Panc1 (cell line): ENCODE data around the gene DCAF15. TPM values are rescaled to one million over a fixed set of nuclear protein-coding genes. Genes with fewer than 3 reads are reported as not detected.

Experiments
- ATAC-seq: fragments of 200-7000 bp; cut with Tn5 transposase; 2 replicates; pipeline ENCODE4 v1.9.1; 2020; ENCODE audit warnings: mild to moderate bottlenecking, moderate library complexity
- BruUV-seq: library from RNA; stranded (reverse); fragments of 400-500 nt; replicated peaks from 2 replicates; lab custom pipeline; 2021; lab: Mats Ljungman, UMichigan
- CTCF ChIA-PET: fragments of 300-600 bp; sonication (Branson Sonifier 250); formaldehyde crosslinking; loops from one replicate; lab custom pipeline; 2022; ENCODE audit warnings: antibody characterized with exemption; lab: Charles Lee
- POLR2A ChIA-PET: fragments of 300-600 bp; sonication (Branson Sonifier 250); formaldehyde crosslinking; loops from one replicate; lab custom pipeline; 2022; ENCODE audit warnings: antibody characterized with exemption; lab: Charles Lee
- DNase-seq: peaks from one replicate; pipeline ENCODE4 v3.0.0-alpha.2; 2010; ENCODE audit warnings: low read depth, low spot score
- H3K27ac ChIP-seq: 2 replicates; pipeline ENCODE4 v1.5.1; 2011; ENCODE audit warnings: mild to moderate bottlenecking, low read length, inconsistent platforms
- H3K27me3 ChIP-seq: fragments of 200-500 bp; sonication (Bioruptor generic); 2 replicates; pipeline ENCODE4 v1.6.0; 2014; ENCODE audit warnings: low read length, inconsistent platforms; ENCODE audit not compliant: control insufficient read depth, insufficient read depth
- H3K36me3 ChIP-seq: fragments of 200-500 bp; sonication (Bioruptor generic); 2 replicates; pipeline ENCODE4 v1.5.1; 2014; ENCODE audit warnings: inconsistent platforms, mild to moderate bottlenecking, low read length, moderate library complexity; ENCODE audit not compliant: control insufficient read depth, insufficient read depth
- H3K4me1 ChIP-seq: 2 replicates; pipeline ENCODE4 v1.5.1; 2011; ENCODE audit warnings: inconsistent platforms, mild to moderate bottlenecking, low read length, moderate library complexity; ENCODE audit not compliant: control insufficient read depth, insufficient read depth
- H3K4me3 ChIP-seq, 2 experiments: 2 replicates each; pipeline ENCODE4 v1.5.1; 2011 to 2012; ENCODE audit warnings: low read depth in 2 of 2, low read length in 2 of 2, mild to moderate bottlenecking in 2 of 2, inconsistent platforms in 1 of 2, moderate library complexity in 1 of 2
- H3K9me3 ChIP-seq: fragments of 200-500 bp; sonication (Bioruptor generic); 2 replicates; pipeline ENCODE4 v1.5.1; 2014; ENCODE audit warnings: low read depth, mild to moderate bottlenecking, inconsistent platforms, low read length, moderate library complexity; ENCODE audit not compliant: control insufficient read depth, insufficient read depth
- POLR2AphosphoS5 ChIP-seq: IDR thresholded peaks from 2 replicates; pipeline ENCODE4 v1.6.1; 2012; ENCODE audit warnings: mild to moderate bottlenecking, low read depth, low read length, moderate library complexity
- SIN3A ChIP-seq: IDR thresholded peaks from 2 replicates; pipeline ENCODE4 v1.6.1; 2012; ENCODE audit warnings: low read depth, mild to moderate bottlenecking, low read length, moderate library complexity, borderline replicate concordance; ENCODE audit not compliant: insufficient read depth
- TCF7L2 ChIP-seq: IDR thresholded peaks from 2 replicates; pipeline ENCODE4 v1.6.1; 2011; ENCODE audit warnings: mild to moderate bottlenecking, low read depth, low read length, inconsistent platforms
- in situ Hi-C: cut with HindIII; loops from 2 replicates; pipeline ENCODE4 v1.10.0; 2016; ENCODE audit warnings: low sequenced_read_pairs, low pct_unique_long_range_greater_than_20kb
- intact Hi-C: fragments of 100-400 bp; cut with micrococcal nuclease; formaldehyde crosslinking; loops from one replicate; pipeline ENCODE4 v1.10.0; 2022; ENCODE audit not compliant: unreplicated experiment
- total RNA-seq: library from RNA; stranded (reverse); gene quantifications from one replicate; pipeline ENCODE4 v1.2.1, GENCODE V29; 2021; ENCODE audit not compliant: unreplicated experiment
- TF ChIP-seq, protein P1 (sequence below): fragments of 450-650 bp; IDR thresholded peaks from 2 replicates; pipeline ENCODE4 v1.5.1; 2017; ENCODE audit warnings: mild to moderate bottlenecking
- TF ChIP-seq, protein P2 (sequence below), 2 experiments: IDR thresholded peaks; 2 replicates each; pipeline ENCODE4 v1.6.1; 2011 to 2012; ENCODE audit warnings: low read depth in 2 of 2, control low read depth in 1 of 2, low read length in 1 of 2, mild to moderate bottlenecking in 1 of 2, moderate library complexity in 1 of 2; ENCODE audit not compliant: insufficient read depth in 1 of 2

DCAF15 gene
- total RNA-seq, 1 experiment from 2014 or later: 38.8 TPM

DNA sequence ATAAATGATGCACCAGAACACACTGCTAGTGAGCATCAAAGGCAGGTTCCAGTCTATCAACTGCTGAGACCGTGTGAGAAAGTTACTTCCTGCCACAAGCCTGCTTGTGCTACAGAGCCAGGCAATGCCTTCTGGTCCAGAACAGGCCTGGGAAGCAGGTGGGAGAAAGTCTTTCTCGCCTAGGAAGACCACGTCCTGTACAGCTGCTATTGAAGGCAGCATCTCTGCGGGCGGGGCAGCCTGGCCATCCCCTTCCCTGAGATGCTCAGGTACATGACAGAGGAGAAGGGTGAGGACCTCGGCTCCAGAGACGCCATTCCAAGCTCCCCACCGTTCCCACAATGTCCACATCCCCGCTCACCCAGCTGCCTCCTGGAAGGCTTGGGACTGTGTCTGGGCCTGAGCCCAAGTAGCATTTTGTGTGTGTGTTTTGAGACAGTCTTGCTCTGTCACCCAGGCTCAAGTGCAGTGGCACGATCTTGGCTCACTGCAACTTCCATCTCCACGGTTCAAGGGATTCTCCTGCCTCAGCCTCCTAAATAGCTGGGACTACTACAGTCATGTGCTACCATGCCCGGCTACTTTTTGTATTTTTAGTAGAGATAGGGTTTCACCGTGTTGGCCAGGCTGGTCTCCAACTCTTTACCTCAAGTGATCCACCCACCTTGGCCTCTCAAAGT is 50.4 kb downstream of the DCAF15 start:
- ChIA-PET CTCF (no interaction called here), POLR2A (interaction anchor here (0.6 kb wide), 2 partner anchors 121 to 124 kb away, joined by 5 to 25 read pairs; no protein-coding TSS in a partner anchor)
- BruUV-seq: no TSS peak
- Histone ChIP-seq H3K4me3 (no peak overlapping the region), H3K4me1 (peaks cover 12% of the 10 kb centered on the region), H3K9me3 (no peaks in the 10 kb centered on the region; the same call in 1 of the 2 replicates), H3K27ac (0 out of 2 replicates have a peak overlapping the region, but pooled peaks have one; percentile 29), H3K27me3 (no peaks in the 10 kb centered on the region), H3K36me3 (no peaks in the 10 kb centered on the region; the same call in 1 of the 2 replicates)
- TF ChIP-seq, protein P1, sequence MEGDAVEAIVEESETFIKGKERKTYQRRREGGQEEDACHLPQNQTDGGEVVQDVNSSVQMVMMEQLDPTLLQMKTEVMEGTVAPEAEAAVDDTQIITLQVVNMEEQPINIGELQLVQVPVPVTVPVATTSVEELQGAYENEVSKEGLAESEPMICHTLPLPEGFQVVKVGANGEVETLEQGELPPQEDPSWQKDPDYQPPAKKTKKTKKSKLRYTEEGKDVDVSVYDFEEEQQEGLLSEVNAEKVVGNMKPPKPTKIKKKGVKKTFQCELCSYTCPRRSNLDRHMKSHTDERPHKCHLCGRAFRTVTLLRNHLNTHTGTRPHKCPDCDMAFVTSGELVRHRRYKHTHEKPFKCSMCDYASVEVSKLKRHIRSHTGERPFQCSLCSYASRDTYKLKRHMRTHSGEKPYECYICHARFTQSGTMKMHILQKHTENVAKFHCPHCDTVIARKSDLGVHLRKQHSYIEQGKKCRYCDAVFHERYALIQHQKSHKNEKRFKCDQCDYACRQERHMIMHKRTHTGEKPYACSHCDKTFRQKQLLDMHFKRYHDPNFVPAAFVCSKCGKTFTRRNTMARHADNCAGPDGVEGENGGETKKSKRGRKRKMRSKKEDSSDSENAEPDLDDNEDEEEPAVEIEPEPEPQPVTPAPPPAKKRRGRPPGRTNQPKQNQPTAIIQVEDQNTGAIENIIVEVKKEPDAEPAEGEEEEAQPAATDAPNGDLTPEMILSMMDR: no peak
- TF ChIP-seq, protein P2, sequence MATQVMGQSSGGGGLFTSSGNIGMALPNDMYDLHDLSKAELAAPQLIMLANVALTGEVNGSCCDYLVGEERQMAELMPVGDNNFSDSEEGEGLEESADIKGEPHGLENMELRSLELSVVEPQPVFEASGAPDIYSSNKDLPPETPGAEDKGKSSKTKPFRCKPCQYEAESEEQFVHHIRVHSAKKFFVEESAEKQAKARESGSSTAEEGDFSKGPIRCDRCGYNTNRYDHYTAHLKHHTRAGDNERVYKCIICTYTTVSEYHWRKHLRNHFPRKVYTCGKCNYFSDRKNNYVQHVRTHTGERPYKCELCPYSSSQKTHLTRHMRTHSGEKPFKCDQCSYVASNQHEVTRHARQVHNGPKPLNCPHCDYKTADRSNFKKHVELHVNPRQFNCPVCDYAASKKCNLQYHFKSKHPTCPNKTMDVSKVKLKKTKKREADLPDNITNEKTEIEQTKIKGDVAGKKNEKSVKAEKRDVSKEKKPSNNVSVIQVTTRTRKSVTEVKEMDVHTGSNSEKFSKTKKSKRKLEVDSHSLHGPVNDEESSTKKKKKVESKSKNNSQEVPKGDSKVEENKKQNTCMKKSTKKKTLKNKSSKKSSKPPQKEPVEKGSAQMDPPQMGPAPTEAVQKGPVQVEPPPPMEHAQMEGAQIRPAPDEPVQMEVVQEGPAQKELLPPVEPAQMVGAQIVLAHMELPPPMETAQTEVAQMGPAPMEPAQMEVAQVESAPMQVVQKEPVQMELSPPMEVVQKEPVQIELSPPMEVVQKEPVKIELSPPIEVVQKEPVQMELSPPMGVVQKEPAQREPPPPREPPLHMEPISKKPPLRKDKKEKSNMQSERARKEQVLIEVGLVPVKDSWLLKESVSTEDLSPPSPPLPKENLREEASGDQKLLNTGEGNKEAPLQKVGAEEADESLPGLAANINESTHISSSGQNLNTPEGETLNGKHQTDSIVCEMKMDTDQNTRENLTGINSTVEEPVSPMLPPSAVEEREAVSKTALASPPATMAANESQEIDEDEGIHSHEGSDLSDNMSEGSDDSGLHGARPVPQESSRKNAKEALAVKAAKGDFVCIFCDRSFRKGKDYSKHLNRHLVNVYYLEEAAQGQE (IDR thresholded peaks at IDR 0.05; ENCODE audit: insufficient read depth in 1 of 2, low read depth in 2 of 2, low read length in 1 of 2): no peak
- TF ChIP-seq SIN3A (no peak), POLR2AphosphoS5 (no peak), TCF7L2 (no peak)
- DNase-seq (no peak), ATAC-seq (no peak)
- in situ Hi-C loops: no loop called here
- intact Hi-C loops: no loop called here

DNA sequence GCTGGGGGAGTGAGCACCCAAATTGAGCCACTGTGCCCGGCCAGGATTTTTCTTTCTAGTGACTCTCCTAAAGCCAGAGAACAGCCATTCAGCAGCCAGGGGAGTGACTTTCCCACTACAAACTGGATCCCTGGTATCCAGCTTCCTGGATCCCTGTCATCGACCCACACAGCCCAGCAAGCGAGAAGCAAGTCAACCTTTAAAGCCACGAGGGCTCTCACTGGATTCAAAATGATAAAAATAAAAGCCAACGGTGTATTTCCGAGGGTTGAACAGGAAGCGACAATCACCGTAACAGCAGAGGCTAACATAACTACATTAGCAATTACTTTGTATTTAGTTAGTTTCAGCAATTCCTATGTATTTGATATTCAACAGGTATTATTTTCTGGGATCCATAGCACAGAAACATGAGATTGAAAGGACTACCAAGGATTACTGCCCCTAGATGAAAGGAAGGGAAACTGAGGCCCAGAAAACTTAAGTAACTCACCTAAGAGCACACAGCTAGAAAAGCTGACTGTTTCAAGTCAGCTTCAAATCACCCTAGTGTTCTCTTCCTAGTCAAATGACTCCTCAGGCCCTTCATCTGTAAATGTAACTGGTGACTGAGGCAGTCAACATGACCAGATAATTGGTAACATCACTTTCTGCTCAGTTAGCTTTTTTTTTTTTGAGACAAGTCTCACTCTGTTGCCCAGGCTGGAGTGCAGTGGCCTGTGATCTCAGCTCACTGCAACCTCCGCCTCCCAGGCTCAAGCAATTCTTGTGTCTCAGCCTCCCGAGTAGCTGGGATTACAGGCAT is 51.1 kb downstream of the DCAF15 start:
- Histone ChIP-seq H3K4me3 (no peak overlapping the region), H3K27me3 (no peaks in the 10 kb centered on the region), H3K27ac (peak overlapping the region; percentile 29; the same call in 1 of the 2 replicates), H3K9me3 (no peaks in the 10 kb centered on the region; the same call in 1 of the 2 replicates), H3K4me1 (peaks cover 12% of the 10 kb centered on the region), H3K36me3 (no peaks in the 10 kb centered on the region; the same call in 1 of the 2 replicates)
- in situ Hi-C loops: no loop called here
- TSS peak; percentile 47 for BruUV-seq
- POLR2A ChIA-PET: interaction anchor here (0.6 kb wide), 2 partner anchors 120 to 123 kb away, joined by 5 to 25 read pairs; no protein-coding TSS in a partner anchor
- no peak for DNase-seq
- no peak for ATAC-seq
- intact Hi-C loops: no loop called here
- CTCF ChIA-PET: interaction anchor here (0.6 kb wide), 1 partner anchor 107 kb away, joined by 5 read pairs; no protein-coding TSS in a partner anchor
- TF ChIP-seq, protein P1: no peak
- TF ChIP-seq SIN3A (no peak), POLR2AphosphoS5 (no peak), TCF7L2 (no peak)
- TF ChIP-seq, protein P2 (IDR thresholded peaks at IDR 0.05; ENCODE audit: insufficient read depth in 1 of 2, low read depth in 2 of 2, low read length in 1 of 2): no peak
